GM06990 (cell line): ENCODE measurements around the gene AMN1.
"Not testable (repeated sequence)": the region's sequence is repeated elsewhere in the genome, so short reads cannot be mapped to it uniquely, and the experiment has no call there.

ENCODE experiments used
- DNase-seq: peaks from one replicate; pipeline ENCODE4 v3.0.0-alpha.2; 2011; ENCODE audit not compliant: insufficient read length; ENCODE audit errors: extremely low read depth
- H3K27me3 ChIP-seq: replicated peaks from 2 replicates; pipeline ENCODE4 v1.6.0; 2011; ENCODE audit warnings: low read length; ENCODE audit not compliant: control insufficient read depth, insufficient read depth
- H3K36me3 ChIP-seq: 2 replicates; pipeline ENCODE4 v1.5.1; 2011; ENCODE audit warnings: low read length; ENCODE audit not compliant: control insufficient read depth, insufficient read depth
- H3K4me3 ChIP-seq: replicated peaks from 2 replicates; pipeline ENCODE4 v1.5.1; 2011; ENCODE audit warnings: low read depth, mild to moderate bottlenecking, control low read depth, low read length
- CTCF ChIP-seq: IDR thresholded peaks from 2 replicates; pipeline ENCODE4 v1.5.1; 2011; ENCODE audit warnings: low read length, control low read depth, mild to moderate bottlenecking, inconsistent platforms; ENCODE audit not compliant: insufficient read depth, poor library complexity, severe bottlenecking

Gene AMN1

GRCh38 chr12:31740628-31741027, 11.8 kb upstream of the AMN1 start:
- Histone ChIP-seq H3K27me3 (no peaks in the 10 kb centered on the region), H3K4me3 (no peak overlapping the region), H3K36me3 (no peaks in the 10 kb centered on the region)
- no peak for DNase-seq
- no peak for TF ChIP-seq CTCF

- no peak for TF ChIP-seq CTCF
- Histone ChIP-seq H3K36me3 (no peaks in the 10 kb centered on the region), H3K4me3 (no peak overlapping the region), H3K27me3 (no peaks in the 10 kb centered on the region)
- no peak for DNase-seq
Observed at GRCh38 chr12:31737763-31738162, 8.9 kb upstream of the AMN1 start.

- DNase-seq = no peak
- Histone ChIP-seq H3K4me3 (no peak overlapping the region), H3K27me3 (no peaks in the 10 kb centered on the region), H3K36me3 (no peaks in the 10 kb centered on the region)
- TF ChIP-seq CTCF = no peak
Observed at GRCh38 chr12:31737345-31737744, 8.5 kb upstream of the AMN1 start.

GRCh38 chr12:31736472-31736871, 7.7 kb upstream of the AMN1 start:
- Histone ChIP-seq H3K4me3 (no peak overlapping the region), H3K27me3 (no peaks in the 10 kb centered on the region), H3K36me3 (no peaks in the 10 kb centered on the region)
- no peak for DNase-seq
- no peak for TF ChIP-seq CTCF

- not testable (repeated sequence) for H3K36me3 ChIP-seq, H3K27me3 ChIP-seq, DNase-seq, H3K4me3 ChIP-seq
Observed at GRCh38 chr12:31733549-31734432, 5.0 kb upstream of the AMN1 start.

GRCh38 chr12:31732926-31733548, 4.2 kb upstream of the AMN1 start:
- TF ChIP-seq CTCF = no peak
- no peaks in the 10 kb centered on the region for H3K27me3 ChIP-seq
- H3K4me3 ChIP-seq = no peak overlapping the region
- no peaks in the 10 kb centered on the region for H3K36me3 ChIP-seq
- peak; percentile 40 for DNase-seq

GRCh38 chr12:31731203-31731602, 2.4 kb upstream of the AMN1 start:
- H3K4me3 ChIP-seq, H3K36me3 ChIP-seq, H3K27me3 ChIP-seq, DNase-seq: not testable (repeated sequence)
